Stimulated activated naive CD8-positive, alpha-beta T cell treated with anti-CD3 and anti-CD28 coated beads, Interleukin-15, amount 100 ng/mL, for 72 hours (primary cell): Measurements from ENCODE around the gene MYO1C.
"Not testable (repeated sequence)": the region's sequence is repeated elsewhere in the genome, so short reads cannot be mapped to it uniquely, and the experiment has no call there.

Experiments
- ATAC-seq: fragments of 150-1000 bp; cut with Tn5 transposase; 2 replicates; pipeline ENCODE4 v1.10.0; 2021; ENCODE audit warnings: mild to moderate bottlenecking, moderate library complexity
- DNase-seq, 2 donors: peaks; one replicate each; pipeline ENCODE4 v3.0.0; 2021 to 2022
- H3K27ac Mint-ChIP-seq, 2 donors: one replicate each; pipeline ENCODE4 v1.8.0; 2022; ENCODE audit warnings: mild to moderate bottlenecking in 2 of 2, mixed read lengths in 2 of 2, moderate library complexity in 2 of 2
- H3K27me3 Mint-ChIP-seq: one replicate; pipeline ENCODE4 v1.8.0; 2022; ENCODE audit warnings: mixed read lengths
- H3K4me1 Mint-ChIP-seq: one replicate; pipeline ENCODE4 v1.8.0; 2022; ENCODE audit warnings: mild to moderate bottlenecking, mixed read lengths
- H3K4me3 Mint-ChIP-seq, 2 donors: one replicate each; pipeline ENCODE4 v1.8.0; 2022; ENCODE audit warnings: mild to moderate bottlenecking in 2 of 2, mixed read lengths in 2 of 2, moderate library complexity in 1 of 2
- H3K9me3 Mint-ChIP-seq, 2 donors: one replicate each; pipeline ENCODE4 v1.8.0; 2022; ENCODE audit warnings: mixed read lengths in 2 of 2

MYO1C gene

GRCh38 chr17:1442187-1442586 lies 50.3 kb downstream of the MYO1C start:
- Mint-ChIP-seq H3K4me1 (peaks cover 15% of the 10 kb centered on the region), H3K27ac (no peak overlapping the region), H3K4me3 (no peak overlapping the region), H3K27me3 (no peaks in the 10 kb centered on the region), H3K9me3 (no peaks in the 10 kb centered on the region)
- DNase-seq (no peak), ATAC-seq (no peak)

- ATAC-seq = no peak
- H3K27ac Mint-ChIP-seq = no peak overlapping the region
- no peaks in the 10 kb centered on the region for H3K27me3 Mint-ChIP-seq
- H3K4me3 Mint-ChIP-seq = no peak overlapping the region
- no peaks in the 10 kb centered on the region for H3K9me3 Mint-ChIP-seq
- no peak for DNase-seq
- peaks cover 16% of the 10 kb centered on the region for H3K4me1 Mint-ChIP-seq
Observed at GRCh38 chr17:1440921-1441320, 51.6 kb downstream of the MYO1C start.

- Mint-ChIP-seq H3K4me1 (peaks cover 15% of the 10 kb centered on the region), H3K27me3 (no peaks in the 10 kb centered on the region), H3K9me3 (no peaks in the 10 kb centered on the region), H3K4me3 (no peak overlapping the region), H3K27ac (peak overlapping the region in 1 of 2 donors; percentile 19)
- no peak for DNase-seq
- ATAC-seq = no peak
Observed at GRCh38 chr17:1438593-1439083, 53.8 kb downstream of the MYO1C start.

GRCh38 chr17:1435326-1435725 lies 57.2 kb downstream of the MYO1C start:
- H3K27ac Mint-ChIP-seq = peak overlapping the region; percentile 71 to 90
- no peak for ATAC-seq
- no peaks in the 10 kb centered on the region for H3K27me3 Mint-ChIP-seq
- H3K4me1 Mint-ChIP-seq = peaks cover 15% of the 10 kb centered on the region
- H3K4me3 Mint-ChIP-seq = no peak overlapping the region
- no peak for DNase-seq
- H3K9me3 Mint-ChIP-seq = no peaks in the 10 kb centered on the region

GRCh38 chr17:1434150-1434549 lies 58.3 kb downstream of the MYO1C start:
- Mint-ChIP-seq H3K27me3 (no peaks in the 10 kb centered on the region), H3K27ac (no peak overlapping the region), H3K4me1 (peaks cover 9% of the 10 kb centered on the region), H3K9me3 (no peaks in the 10 kb centered on the region), H3K4me3 (no peak overlapping the region)
- DNase-seq (no peak), ATAC-seq (no peak)

GRCh38 chr17:1431631-1432104 lies 60.8 kb downstream of the MYO1C start:
- peaks cover 5% of the 10 kb centered on the region for H3K4me1 Mint-ChIP-seq
- H3K4me3 Mint-ChIP-seq = no peak overlapping the region
- no peak overlapping the region for H3K27ac Mint-ChIP-seq
- H3K27me3 Mint-ChIP-seq = no peaks in the 10 kb centered on the region
- ATAC-seq (peak; percentile 39), DNase-seq (no peak)
- H3K9me3 Mint-ChIP-seq = no peaks in the 10 kb centered on the region

GRCh38 chr17:1423456-1424135 lies 68.9 kb downstream of the MYO1C start:
- Mint-ChIP-seq H3K4me1 (peaks cover 28% of the 10 kb centered on the region), H3K27ac (peak overlapping the region in 1 of 2 donors; percentile 89), H3K9me3 (no peaks in the 10 kb centered on the region), H3K27me3 (no peaks in the 10 kb centered on the region), H3K4me3 (no peak overlapping the region)
- no peak for DNase-seq
- ATAC-seq = no peak

- no peak for DNase-seq
- H3K27ac Mint-ChIP-seq = peak overlapping the region in 1 of 2 donors; percentile 89
- ATAC-seq = no peak
- no peaks in the 10 kb centered on the region for H3K27me3 Mint-ChIP-seq
- no peaks in the 10 kb centered on the region for H3K9me3 Mint-ChIP-seq
- H3K4me3 Mint-ChIP-seq = no peak overlapping the region
- H3K4me1 Mint-ChIP-seq = peaks cover 28% of the 10 kb centered on the region
Observed at GRCh38 chr17:1422885-1423284, 69.6 kb downstream of the MYO1C start.

- Mint-ChIP-seq H3K9me3 (no peaks in the 10 kb centered on the region), H3K4me1 (peaks cover 28% of the 10 kb centered on the region), H3K27me3 (no peaks in the 10 kb centered on the region), H3K27ac (no peak overlapping the region), H3K4me3 (no peak overlapping the region)
- no peak for DNase-seq
- ATAC-seq = no peak
Observed at GRCh38 chr17:1421470-1421869, 71.0 kb downstream of the MYO1C start.

GRCh38 chr17:1420981-1421380 lies 71.5 kb downstream of the MYO1C start:
- no peak overlapping the region for H3K27ac Mint-ChIP-seq

GRCh38 chr17:1420163-1420562 lies 72.3 kb downstream of the MYO1C start:
- DNase-seq (no peak), ATAC-seq (no peak)
- no peaks in the 10 kb centered on the region for H3K9me3 Mint-ChIP-seq
- H3K4me1 Mint-ChIP-seq = peaks cover 22% of the 10 kb centered on the region
- no peak overlapping the region for H3K27ac Mint-ChIP-seq
- no peaks in the 10 kb centered on the region for H3K27me3 Mint-ChIP-seq
- no peak overlapping the region for H3K4me3 Mint-ChIP-seq

More at GRCh38 chr17:1420981-1421380, 71.5 kb downstream of the MYO1C start:
- Mint-ChIP-seq H3K4me3 (no peak overlapping the region), H3K4me1 (peaks cover 26% of the 10 kb centered on the region), H3K9me3 (no peaks in the 10 kb centered on the region), H3K27me3 (no peaks in the 10 kb centered on the region)
- DNase-seq = no peak
- no peak for ATAC-seq

GRCh38 chr17:1418476-1418875 lies 74.0 kb downstream of the MYO1C start:
- peaks cover 11% of the 10 kb centered on the region for H3K4me1 Mint-ChIP-seq
- H3K4me3 Mint-ChIP-seq, ATAC-seq, H3K27ac Mint-ChIP-seq, H3K27me3 Mint-ChIP-seq, DNase-seq, H3K9me3 Mint-ChIP-seq: not testable (repeated sequence)

GRCh38 chr17:1416414-1416813 lies 76.1 kb downstream of the MYO1C start:
- Mint-ChIP-seq H3K27me3 (no peaks in the 10 kb centered on the region), H3K4me1 (no peaks in the 10 kb centered on the region), H3K4me3 (no peak overlapping the region), H3K9me3 (no peaks in the 10 kb centered on the region), H3K27ac (no peak overlapping the region)
- ATAC-seq = no peak
- DNase-seq = no peak

- Mint-ChIP-seq H3K4me3 (no peak overlapping the region), H3K27ac (no peak overlapping the region), H3K27me3 (no peaks in the 10 kb centered on the region), H3K9me3 (no peaks in the 10 kb centered on the region), H3K4me1 (no peaks in the 10 kb centered on the region)
- no peak for ATAC-seq
- no peak for DNase-seq
Observed at GRCh38 chr17:1414634-1415033, 77.9 kb downstream of the MYO1C start.
